HG02970 (cell line): ENCODE data around the gene RALGDS.

ENCODE experiments used
- ATAC-seq: cut with Tn5 transposase; IDR thresholded peaks from one replicate; pipeline ENCODE4 v1.9.1; 2021; ENCODE audit warnings: mild to moderate bottlenecking, moderate library complexity, moderate number of reproducible peaks; ENCODE audit not compliant: unreplicated experiment, low FRiP score

Gene RALGDS

DNA sequence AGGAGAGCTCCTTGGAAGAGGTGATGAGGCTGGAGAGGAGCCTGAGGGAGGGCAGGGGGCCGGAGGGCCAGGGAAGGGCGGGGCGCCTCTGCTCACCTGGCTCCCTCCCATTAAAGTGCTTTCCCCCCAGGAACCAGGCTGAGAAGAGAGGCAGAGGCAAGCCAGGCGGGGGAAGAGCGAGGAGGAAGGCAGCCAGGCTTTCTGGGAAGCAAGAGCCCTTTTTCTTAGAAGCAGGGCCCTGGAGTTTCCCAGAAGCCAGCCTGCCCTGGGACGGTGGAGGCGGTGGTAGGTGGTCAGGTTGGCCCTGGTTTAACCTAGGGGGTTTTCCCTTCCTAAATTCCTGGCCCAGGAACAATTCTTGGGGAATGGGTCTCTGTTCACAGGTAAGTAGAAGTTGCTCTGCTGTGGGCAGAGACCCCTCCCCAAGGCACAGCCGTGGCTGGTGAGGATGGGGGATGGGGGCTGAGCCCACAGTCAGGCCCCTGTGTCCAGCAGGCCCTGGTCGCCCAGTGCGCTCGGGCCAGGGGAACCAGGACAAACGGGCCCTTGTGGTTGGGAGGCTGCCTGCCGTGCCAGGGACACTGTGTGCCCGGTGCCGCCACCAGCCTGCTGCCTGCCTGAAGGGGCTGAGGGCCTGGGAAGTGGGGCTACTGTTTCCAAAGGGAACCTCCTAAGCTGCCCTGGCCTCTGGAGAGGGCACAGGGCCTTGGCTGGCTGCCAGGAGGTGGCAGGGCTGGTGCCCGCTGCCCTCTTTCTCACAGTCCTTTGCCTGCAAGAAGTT, 16.6 kb upstream of the RALGDS start:
- no peak for ATAC-seq

DNA sequence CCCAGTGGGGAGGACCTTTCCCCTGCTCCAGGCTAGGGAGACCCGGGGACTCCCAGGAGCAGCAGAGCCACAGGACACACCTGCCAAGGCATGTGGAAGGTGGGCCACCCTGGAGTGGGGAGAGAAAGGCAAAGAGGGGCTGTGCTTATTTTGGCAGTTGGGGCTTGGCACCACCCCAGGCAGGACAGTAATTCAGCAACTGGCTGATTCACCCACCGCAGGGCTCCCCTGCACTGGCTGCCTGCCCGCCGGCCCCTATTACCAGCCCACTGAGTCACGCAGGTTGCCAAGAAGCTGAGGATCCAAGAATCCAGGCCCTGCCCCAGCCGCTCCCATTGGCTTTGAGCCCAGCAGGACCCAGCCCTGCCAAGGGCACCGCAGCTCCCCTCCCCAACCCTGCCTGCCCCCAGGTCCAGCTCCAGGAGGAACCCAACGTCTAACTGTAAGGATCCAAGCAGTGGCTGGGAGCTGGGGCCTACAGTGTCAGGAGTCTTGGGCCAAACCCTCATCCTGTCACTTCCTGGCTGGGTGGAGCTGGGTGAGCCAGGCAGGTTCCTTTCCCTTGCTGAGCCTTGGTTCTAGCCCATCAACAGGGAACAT, 14.2 kb upstream of the RALGDS start:
- no peak for ATAC-seq

DNA sequence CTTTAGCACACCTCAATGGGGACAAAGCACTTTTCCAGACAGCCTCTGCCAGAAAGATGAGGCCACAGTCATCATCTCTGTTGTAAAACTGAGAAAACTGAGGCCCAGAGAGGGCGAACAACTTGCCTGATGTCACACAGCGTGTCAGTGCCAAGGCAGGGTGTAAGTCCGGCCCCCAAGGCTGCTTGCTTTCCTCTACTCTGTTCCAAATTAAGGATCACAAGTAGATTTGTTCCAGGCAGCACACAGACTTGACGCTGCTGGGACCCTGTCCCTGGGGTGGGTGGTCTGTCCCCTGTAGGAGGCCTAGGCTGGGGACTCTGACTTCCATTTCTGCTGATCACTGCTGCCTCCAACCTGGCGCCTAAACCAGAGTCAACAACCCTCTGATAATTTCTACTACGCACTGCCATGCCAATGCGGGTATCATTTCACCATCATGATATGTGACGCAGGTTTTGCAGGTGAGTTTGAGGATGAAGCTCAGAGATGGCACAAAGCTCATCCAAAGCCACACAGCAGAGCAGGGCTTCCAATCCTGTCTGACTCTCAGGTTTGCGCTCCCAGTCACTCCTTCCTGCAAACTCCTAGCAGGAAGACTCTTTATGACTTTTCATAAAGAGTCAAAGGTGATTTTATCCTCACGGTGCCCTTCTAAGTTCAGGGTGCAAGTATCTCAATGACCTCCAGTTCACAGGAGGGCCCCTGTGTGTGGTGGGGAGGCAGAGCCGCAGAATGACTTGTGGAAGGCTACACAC, 13.5 kb upstream of the RALGDS start:
- ATAC-seq, result no peak

- peak; percentile 72 for ATAC-seq
Observed at GRCh38 chr9:133133681-133134387, 12.8 kb upstream of the RALGDS start.

GRCh38 chr9:133132174-133132573, 11.1 kb upstream of the RALGDS start:
- ATAC-seq, result no peak

DNA sequence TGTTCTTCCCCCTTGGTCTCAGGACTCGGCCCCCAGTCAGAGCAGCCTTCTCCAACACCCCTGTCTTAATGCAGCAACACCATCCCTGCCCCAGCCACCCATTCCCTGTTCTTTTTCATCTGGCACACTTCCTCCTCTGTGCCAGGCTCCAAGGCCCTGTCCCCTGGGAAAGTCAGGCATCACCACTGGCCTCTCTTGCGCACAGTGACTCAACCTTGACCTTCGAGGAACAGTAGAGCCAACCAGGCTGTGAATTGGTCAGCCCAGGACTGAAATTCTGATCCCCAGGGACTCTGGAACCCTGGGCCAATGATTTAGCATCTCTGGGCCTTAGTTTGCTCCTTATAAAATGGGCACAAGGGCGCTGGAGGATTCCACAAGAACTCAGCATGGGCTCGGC, 10.5 kb upstream of the RALGDS start:
- no peak for ATAC-seq

DNA sequence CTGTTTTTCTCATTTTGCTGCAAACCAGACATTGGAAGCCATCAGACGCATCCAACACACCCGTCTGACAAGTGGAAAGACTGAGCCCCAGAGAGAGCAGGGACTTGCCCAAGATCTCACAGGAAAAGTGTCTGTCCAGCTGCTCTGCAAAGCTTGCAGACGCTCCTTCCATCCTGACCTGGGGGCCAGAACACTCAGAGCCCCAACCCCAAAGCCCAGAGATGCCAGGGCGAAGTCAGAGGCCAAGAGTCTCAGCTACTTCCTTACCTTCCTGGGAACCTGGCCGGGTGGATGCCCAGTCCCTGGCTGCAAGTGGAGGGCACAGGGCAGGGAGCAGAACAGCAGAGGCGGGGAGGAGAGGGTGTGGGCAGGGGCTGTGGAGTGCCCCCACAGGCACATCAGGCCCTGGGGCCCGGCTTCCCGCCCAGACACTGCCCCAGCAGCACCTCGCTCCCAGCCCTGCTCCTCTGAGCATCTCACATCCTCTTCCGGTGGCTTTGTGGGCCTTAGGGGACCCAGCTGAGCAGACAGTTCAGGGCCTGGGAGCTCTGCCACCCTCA, 9.7 kb upstream of the RALGDS start:
- no peak for ATAC-seq

DNA sequence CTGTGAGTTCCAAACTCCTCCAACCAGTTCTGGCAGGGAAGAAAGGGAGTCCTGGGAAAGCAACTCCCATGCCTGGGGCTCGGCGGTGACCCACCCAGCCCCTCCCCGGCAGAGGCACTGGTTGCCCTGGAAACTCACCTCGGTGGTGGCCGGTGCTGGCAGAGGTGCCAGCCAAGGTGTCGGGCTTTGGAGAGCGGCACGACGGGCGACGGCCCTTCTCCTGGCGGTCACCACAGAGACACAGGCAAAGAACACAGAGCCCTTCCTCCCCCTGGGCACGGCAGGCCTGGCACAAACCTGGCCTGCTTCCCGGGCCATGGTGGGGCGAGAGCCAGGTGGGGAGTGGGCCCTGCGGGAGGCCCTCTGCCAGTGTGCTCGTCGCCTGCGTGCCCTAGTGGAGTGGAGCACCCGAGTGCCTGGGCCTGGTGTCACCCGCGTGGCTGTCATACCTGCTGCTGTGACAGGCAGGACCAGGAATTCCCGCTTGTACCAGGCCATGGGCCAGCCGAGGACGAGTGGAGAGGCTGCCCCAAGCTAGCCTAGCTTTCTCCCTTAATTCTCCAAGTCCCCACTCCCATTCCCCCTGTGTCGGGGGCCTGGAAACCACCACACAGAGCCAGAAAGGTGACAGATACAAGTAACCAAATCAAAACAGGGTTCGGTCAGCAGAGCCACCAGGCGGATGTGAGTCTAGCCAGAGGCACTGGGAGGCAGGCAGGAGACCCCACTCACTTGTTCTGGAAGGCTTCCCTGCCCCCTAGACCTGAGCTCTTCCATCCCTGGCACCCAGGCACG, 8.2 kb upstream of the RALGDS start:
- ATAC-seq, result no peak

DNA sequence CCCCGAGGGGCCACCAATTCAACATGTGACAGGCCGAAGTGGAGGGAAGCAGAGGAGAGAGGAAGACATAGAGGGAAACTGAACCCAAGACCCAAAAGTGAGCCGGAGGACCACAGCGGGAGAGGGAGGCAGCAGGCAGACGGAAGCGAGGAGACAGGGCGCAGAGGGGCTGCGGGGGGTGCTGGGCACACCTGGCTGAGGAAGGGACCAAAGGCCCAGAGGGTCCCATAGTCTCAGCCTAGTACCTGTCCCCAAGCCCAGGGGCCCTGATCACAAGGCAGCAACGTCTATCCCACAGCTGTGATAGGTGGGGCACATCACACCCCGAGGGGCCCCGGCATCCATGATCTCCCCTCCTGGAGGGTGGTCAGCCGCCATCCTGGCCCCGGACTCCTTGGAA, 7.1 kb upstream of the RALGDS start:
- no peak for ATAC-seq

DNA sequence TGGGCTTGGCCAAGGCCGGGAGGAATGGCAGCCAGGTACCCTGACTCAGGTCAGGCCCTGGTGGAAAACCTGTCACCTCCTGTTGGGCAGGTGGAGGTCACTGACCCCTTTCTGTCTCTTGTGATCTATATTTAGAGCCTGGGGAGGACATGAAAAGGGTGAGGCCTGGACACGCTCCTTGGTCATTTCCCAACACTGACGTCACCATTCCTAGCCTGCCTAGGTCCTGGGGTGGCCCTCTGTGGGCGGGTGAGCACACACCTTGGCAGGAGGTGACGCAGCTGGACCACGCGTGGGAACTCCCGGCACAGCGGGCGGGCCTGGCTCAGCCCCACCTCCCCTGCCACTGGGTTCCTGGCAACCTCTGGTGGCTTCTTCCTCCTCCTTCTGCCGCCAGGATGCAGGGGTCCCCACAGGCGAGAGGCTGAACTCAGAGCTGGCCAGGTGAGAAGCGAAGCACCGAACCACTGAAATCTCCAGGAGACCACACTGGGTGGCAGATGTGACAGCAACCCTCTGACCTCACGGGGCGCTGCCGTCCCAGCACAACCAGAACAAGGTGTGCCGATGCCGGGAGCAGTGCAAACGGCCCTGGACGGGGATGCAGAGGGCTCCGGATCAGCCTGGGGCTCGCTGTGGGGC, 6.4 kb upstream of the RALGDS start:
- ATAC-seq, result no peak

DNA sequence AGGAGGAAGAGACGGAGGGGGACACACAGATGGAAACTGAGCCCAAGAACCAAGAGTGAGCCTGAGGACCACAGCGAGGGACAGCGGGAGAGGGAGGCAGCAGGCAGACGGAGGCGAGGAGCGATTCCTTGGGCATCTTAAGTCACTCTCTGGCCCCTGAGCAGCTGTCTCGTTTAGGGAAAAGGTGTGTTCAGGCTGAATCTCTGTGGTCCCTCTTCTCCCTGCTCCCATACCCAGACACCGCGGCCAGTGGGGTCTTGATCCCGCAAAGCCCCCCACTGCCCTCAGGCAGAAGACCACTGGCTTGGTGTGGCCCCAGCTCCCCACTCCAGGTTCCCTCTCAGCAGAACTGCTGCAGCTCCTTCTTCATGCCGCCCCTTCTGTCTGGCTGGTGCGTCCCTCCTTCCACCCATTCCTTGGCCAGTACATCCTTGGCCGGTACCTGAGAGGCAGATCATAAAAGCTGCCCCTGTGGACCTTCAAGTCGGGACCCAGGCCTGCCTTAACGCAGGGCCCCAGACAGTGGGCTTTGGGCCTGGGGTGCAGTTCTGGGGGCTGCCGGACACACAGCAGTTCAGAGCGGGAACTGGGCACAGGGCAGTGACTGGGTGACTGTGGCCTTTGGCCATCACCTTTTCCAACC, 5.8 kb upstream of the RALGDS start:
- ATAC-seq, result no peak

DNA sequence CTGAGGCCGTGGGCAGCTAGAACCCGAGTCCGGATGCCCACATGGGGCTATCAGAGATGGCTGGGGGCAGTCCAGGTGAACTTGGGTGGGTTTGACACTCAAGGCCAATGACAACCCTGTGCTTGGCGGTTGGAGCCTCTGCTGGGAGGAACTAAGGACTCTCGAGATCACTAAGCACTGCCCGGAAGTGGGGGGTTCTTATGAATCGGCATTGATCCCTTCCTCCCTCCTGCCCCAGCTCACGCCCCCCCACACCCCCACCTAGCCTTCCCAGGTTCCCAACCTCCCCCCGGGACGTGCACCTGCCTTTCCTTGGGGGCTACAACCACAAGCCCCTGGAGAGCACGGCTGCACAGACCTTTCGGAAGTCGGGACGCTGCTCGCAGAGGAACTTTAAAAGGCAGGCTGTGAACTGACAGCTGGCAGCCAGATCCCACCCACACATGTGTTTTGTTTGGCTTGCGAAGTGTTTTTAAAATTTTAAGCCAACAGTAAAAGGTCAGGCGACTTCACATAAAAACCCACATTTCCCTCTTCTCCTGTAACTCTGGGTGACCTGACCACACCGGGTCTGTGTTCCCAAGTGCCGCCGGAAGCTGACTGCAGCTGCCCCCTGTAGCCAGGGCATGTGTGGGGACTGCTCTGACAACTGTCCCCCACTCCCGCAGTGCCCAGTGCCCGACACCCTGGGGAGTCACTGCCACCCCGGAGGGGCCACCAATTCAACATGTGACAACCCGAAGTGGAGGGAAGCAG, 5.1 kb upstream of the RALGDS start:
- ATAC-seq, result no peak

- no peak for ATAC-seq
Observed at GRCh38 chr9:133124907-133125275, 3.9 kb upstream of the RALGDS start.

DNA sequence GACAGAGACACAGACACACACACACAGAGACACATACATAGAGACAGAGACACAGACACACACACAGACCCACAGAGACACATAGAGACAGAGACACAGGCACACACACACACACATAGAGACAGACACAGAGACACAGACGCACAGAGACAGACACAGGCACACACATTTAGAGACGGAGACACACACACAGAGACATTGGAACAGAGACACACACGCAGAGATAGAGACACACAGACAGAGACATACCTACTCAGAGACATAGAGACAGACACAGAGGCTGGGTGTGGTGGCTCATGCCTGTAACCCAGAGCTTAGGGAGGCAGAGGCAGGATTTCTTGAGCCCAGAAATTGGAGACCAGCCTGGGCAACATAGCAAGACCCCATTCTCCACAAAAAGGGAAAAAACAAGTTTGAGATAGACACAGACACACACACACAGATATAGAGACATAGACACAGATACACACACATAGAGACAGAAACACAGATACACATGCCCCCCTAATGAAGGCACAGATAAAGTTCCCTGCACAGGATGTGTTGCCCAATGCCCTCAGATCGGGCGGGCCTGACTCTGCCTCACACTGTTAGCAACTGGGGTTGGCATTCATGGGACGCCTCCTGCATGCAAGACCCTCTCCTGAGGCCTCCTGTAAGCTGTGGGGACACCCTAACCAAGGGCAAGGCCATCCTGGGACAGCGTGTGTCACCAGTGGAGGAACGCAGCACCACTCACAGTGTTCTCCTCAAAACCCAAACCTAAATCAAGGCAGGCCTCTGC, 3.3 kb upstream of the RALGDS start:
- ATAC-seq, result no peak

GRCh38 chr9:133122935-133123611, 2.0 kb upstream of the RALGDS start:
- ATAC-seq, result no peak

GRCh38 chr9:133122605-133122934, 1.5 kb upstream of the RALGDS start:
- no peak for ATAC-seq

DNA sequence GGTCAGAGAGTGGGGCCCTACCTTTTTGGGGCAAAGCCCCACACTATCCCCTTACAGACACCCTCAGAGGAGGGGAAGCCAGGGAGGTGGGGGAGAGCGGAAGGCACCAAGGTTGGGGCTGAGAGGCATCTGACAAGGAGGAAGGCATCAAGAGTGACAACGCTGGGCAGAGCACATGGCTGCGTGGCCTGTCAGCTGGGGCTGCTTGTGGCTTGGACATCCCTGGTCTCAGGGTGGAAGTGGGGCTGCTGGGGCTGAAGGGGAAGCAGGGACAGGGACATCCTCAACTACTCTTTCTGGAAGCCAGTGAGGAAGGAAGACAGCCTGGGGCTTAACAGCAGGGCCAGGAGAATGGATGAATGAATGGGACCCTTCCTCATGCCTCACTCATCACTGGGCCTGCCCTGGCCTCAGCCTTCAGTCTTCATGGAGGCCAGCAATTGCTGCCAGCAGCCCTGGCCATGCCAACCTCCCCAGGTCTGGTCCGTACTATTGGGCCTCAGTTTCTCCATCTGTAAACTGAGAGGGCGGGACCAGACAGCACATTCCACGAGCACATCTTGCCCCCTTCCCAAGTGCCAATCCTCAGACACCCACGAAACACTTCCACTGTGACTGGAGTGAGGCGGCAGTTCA, 993 bp upstream of the RALGDS start:
- no peak for ATAC-seq
